Stimulated activated CD8-positive, alpha-beta memory T cell treated with anti-CD3 and anti-CD28 coated beads, Interleukin-4, amount 100 ng/mL, for 48 hours (primary cell): ENCODE data around the gene RDH16.
"Not testable (repeated sequence)": the region's sequence is repeated elsewhere in the genome, so short reads cannot be mapped to it uniquely, and the experiment has no call there.

Experiments used
- DNase-seq: peaks from one replicate; pipeline ENCODE4 v3.0.0-alpha.2; 2020

Gene RDH16

DNA sequence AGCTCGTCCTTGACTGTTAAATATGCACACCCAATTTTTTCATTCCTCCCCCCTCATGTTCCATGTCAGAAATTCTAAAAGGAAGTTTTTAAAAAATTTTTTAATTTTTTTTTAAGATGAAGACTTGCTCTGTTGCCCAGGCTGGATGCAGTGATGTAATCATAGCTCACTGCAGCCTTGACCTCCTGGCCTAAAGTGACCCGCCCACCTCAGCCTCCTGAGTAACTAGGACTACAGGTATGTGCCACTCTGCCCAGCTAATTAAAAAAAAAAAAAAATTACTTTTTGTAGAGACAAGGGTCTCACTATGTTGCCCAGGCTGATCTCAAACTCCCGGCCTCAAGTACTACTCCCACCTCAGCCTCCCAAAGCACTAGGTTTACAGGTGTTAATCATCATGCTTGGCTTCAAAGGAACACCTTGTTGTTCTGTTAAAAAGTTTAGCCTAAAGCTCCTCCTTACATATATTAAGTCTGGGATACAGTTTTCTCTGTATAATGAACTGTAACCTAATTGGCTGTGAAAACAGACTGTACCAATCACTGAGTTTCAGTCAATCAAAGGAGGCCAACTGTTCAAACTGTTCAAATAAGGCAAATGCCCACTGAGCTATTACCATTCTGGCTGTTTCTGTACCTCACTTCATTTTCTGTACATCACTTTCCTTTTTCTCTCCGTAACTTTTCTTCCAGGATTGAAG lies 41.0 kb downstream of the RDH16 start:
- no peak for DNase-seq

DNA sequence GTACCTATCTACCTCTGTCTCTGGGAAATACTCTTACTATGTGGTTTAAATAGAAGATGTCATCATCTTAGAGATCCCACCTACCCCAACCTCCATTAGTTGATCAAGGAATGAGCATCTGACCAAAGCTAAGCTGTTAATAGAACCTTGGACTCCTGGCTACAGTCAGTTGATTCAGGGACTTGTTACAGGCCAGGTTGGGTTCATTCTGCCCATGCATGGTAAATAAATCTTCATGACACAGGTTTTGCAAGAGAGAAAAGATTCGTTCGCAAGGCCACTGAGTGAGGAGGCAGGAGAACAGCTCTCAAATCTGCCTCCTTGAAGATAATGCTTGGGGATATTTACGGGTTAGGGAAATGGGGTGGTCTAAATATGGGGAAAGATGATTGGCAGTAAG lies 42.7 kb downstream of the RDH16 start:
- DNase-seq, result no peak

DNA sequence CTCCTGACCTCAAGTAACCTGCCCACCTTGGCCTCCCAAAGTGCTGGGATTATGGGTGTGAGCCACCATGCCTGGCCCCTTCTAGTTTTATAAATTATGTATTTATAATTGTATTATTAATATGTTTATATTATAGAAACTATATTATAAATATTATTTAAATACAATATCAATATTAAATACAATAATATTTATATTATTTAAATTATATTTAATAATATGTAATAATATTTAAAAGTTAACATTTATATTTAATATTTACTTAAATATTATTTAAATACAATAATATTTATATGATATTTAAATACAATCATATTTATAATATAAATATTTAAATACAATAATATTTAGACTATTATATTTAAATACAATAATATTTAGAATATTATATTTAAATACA lies 43.2 kb downstream of the RDH16 start:
- DNase-seq, result no peak

DNA sequence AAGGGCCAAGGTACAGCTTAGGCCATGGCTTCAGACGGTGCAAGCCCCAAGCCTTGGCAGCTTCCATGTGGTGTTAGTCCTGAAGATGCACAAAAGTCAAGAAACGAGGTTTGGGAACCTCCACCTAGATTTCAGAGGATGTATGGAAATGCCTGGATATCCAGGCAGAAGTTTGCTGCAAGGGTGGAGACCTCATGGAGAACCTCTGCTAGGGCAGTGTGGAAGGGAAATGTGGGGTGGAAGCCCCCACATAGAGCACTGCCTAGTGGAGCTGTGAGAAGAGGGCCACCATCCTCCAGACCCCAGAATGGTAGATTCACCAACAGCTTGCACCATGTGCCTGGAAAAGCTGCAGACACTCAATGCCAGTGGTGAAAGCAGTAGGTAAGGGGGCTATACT lies 48.0 kb downstream of the RDH16 start:
- DNase-seq, result not testable (repeated sequence)

DNA sequence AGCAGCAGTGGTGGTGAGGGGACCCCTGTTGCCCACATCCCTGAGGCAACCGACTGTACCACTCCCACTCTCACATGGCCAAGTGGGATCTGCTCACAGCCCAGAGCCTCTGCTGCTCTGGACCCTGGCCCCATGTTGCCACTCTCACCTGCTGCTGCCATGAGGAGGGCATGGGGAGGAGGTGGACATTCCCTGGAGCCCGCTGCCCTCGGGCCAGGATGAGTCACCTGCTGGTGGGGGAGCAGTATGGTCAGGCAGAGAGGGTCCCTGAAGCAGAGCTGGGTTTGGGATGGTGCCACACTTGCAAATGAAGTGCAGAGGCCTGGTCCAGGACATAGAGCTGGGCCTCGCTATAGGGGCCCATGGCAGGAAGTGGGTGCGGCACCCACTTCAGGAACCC lies 49.3 kb downstream of the RDH16 start:
- DNase-seq, result no peak

DNA sequence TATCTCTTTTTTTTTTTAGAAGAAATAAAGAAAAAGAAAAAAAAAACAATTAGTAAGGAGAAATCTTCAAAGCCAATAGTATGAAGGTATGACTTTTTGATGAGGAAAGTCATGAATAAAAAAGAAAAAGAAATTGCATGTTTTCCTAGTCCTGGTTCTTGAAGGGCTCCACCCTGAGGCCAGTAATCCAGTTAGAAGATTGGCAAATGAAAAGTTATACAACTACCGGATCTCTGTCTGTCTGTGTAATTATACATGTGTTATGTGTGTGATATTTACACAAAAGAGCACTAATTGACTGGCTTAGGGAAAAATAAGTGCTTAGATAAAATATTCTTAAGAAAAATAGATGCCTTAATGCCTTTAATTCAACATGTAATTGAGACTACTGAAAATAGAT lies 51.6 kb downstream of the RDH16 start:
- no peak for DNase-seq

DNA sequence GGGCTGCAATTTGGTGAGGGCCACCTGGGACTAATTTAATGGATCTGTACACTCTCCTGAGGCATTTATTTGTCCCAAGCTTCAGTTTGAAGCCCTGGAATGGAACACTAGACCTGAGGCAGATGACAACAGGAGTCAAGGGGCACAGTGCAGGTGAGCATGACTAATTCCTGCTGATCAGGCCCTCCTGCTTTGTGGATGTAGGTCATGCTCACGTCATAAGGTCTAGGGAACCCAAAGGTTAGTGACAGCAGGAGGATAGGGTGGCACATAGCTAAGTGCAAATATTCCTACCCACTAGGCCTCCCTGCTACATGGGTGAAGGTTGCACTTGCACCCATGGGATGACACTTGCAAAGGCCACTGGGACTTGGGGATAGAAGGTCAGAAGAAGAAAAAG lies 54.0 kb downstream of the RDH16 start:
- no peak for DNase-seq
